Liver (tissue), 9 donors: ENCODE results near the gene RND3. TPM values are rescaled to one million over a fixed set of nuclear protein-coding genes. Genes with fewer than 3 reads are reported as not detected.

Source experiments
- DNase-seq: peaks from one replicate; pipeline ENCODE4 v3.0.0-alpha.2; 2017; ENCODE audit warnings: low spot score
- H3K27ac ChIP-seq, 2 donors: one replicate each; pipeline ENCODE4 v1.7.0; 2013; ENCODE audit warnings: inconsistent platforms in 2 of 2, low read length in 2 of 2, control low read depth in 1 of 2, low read depth in 1 of 2, mild to moderate bottlenecking in 1 of 2
- H3K27me3 ChIP-seq, 4 donors: one replicate each; pipeline versions ENCODE4 v1.6.1 to v1.7.0; 2013; ENCODE audit warnings: low read length in 3 of 4, inconsistent platforms in 1 of 4, mild to moderate bottlenecking in 1 of 4, moderate library complexity in 1 of 4; ENCODE audit not compliant: control insufficient read depth in 4 of 4, insufficient read depth in 4 of 4
- H3K36me3 ChIP-seq, 4 donors: one replicate each; pipeline versions ENCODE4 v1.6.1 to v1.7.0; 2013; ENCODE audit warnings: low read length in 3 of 4, mild to moderate bottlenecking in 3 of 4, low read depth in 1 of 4, moderate library complexity in 1 of 4; ENCODE audit not compliant: control insufficient read depth in 4 of 4, insufficient read depth in 3 of 4
- H3K4me1 ChIP-seq, 4 donors: one replicate each; pipeline versions ENCODE4 v1.6.1 to v1.7.0; 2013; ENCODE audit warnings: low read length in 3 of 4, mild to moderate bottlenecking in 3 of 4, moderate library complexity in 1 of 4; ENCODE audit not compliant: control insufficient read depth in 4 of 4, insufficient read depth in 4 of 4
- H3K4me3 ChIP-seq, 3 donors: one replicate each; pipeline versions ENCODE4 v1.6.1 to v1.7.0; 2013; ENCODE audit warnings: low read length in 3 of 3, control low read depth in 1 of 3, low read depth in 1 of 3, mild to moderate bottlenecking in 1 of 3
- H3K9ac ChIP-seq, 2 donors: one replicate each; pipeline ENCODE4 v1.7.0; 2013; ENCODE audit warnings: low read length in 2 of 2, mild to moderate bottlenecking in 2 of 2, moderate library complexity in 2 of 2, control low read depth in 1 of 2, low read depth in 1 of 2
- H3K9me3 ChIP-seq, 4 donors: one replicate each; pipeline versions ENCODE4 v1.6.1 to v1.7.0; 2013; ENCODE audit warnings: low read length in 3 of 4; ENCODE audit not compliant: control insufficient read depth in 4 of 4
- CTCF ChIP-seq: fragments of 150-350 bp; IDR thresholded peaks from 2 replicates; pipeline ENCODE4 v1.5.1; 2017; ENCODE audit warnings: improper control_type of control experiment, low read depth, low read length; ENCODE audit not compliant: missing input control
- EGR1 ChIP-seq, 2 donors: IDR thresholded peaks; 2 replicates each; pipeline ENCODE4 v1.6.1; 2016 to 2018; ENCODE audit warnings: antibody characterized with exemption in 2 of 2, low read depth in 2 of 2
- FOXA1 ChIP-seq: IDR thresholded peaks from 2 replicates; pipeline ENCODE4 v1.6.1; 2016; ENCODE audit warnings: antibody characterized with exemption
- FOXA2 ChIP-seq: IDR thresholded peaks from 2 replicates; pipeline ENCODE4 v1.6.1; 2016; ENCODE audit warnings: antibody characterized with exemption
- GABPA ChIP-seq, 2 donors: IDR thresholded peaks in 1 of 2; conservative IDR thresholded peaks in 1 of 2; 2 replicates each; pipeline ENCODE4 v1.6.1; 2016; ENCODE audit warnings: antibody characterized with exemption in 2 of 2, mild to moderate bottlenecking in 1 of 2, moderate library complexity in 1 of 2
- HNF4A ChIP-seq, 2 donors: conservative IDR thresholded peaks; 2 replicates each; pipeline ENCODE4 v1.6.1; 2016; ENCODE audit warnings: antibody characterized with exemption in 2 of 2, mild to moderate bottlenecking in 2 of 2
- HNF4G ChIP-seq: IDR thresholded peaks from 2 replicates; pipeline ENCODE4 v1.6.1; 2016; ENCODE audit warnings: antibody characterized with exemption
- JUND ChIP-seq, 2 donors: IDR thresholded peaks; 2 replicates each; pipeline ENCODE4 v1.6.1; 2016; ENCODE audit warnings: antibody characterized with exemption in 2 of 2
- NR2F2 ChIP-seq: IDR thresholded peaks from 2 replicates; pipeline ENCODE4 v1.6.1; 2016; ENCODE audit warnings: antibody characterized with exemption
- RAD21 ChIP-seq, 2 donors: IDR thresholded peaks; 2 replicates each; pipeline ENCODE4 v1.6.1; 2016; ENCODE audit warnings: antibody characterized with exemption in 2 of 2, mild to moderate bottlenecking in 2 of 2
- REST ChIP-seq: IDR thresholded peaks from 2 replicates; pipeline ENCODE4 v1.6.1; 2016; ENCODE audit warnings: antibody characterized with exemption, mild to moderate bottlenecking
- RXRA ChIP-seq, 2 donors: IDR thresholded peaks; 2 replicates each; pipeline ENCODE4 v1.6.1; 2017 to 2018; ENCODE audit warnings: antibody characterized with exemption in 2 of 2, mild to moderate bottlenecking in 1 of 2
- SP1 ChIP-seq: IDR thresholded peaks from 2 replicates; pipeline ENCODE4 v1.6.1; 2018; ENCODE audit warnings: antibody characterized with exemption, mild to moderate bottlenecking
- TAF1 ChIP-seq: conservative IDR thresholded peaks from 2 replicates; pipeline ENCODE4 v1.6.1; 2016; ENCODE audit warnings: antibody characterized with exemption, mild to moderate bottlenecking
- YY1 ChIP-seq: IDR thresholded peaks from 2 replicates; pipeline ENCODE4 v1.6.1; 2016; ENCODE audit warnings: antibody characterized with exemption, mild to moderate bottlenecking
- ZBTB33 ChIP-seq: IDR thresholded peaks from 2 replicates; pipeline ENCODE4 v1.6.1; 2016; ENCODE audit warnings: antibody characterized with exemption
- WGBS: extraction: QIAGEN DNeasy Blood & Tissue Kit; methylation state at CpG from one replicate; pipeline ENCODE4 v1.1.7; 2013; 5-methylcytosine and 5-hydroxymethylcytosine counted together
- polyA plus RNA-seq, 2 donors: library from polyadenylated mRNA; stranded (reverse) in 1 of 2; unstranded in 1 of 2; fragments of 200-250 nt in 1 of 2; fragments of >200 nt in 1 of 2; fragmentation: Nextera tagmentation in 1 of 2; extraction: Ambion mirVana in 1 of 2; gene quantifications; one replicate each; pipeline versions ENCODE4 v1.2.1 to v1.2.3, GENCODE V29; 2013 to 2015
- total RNA-seq, 2 donors: library from RNA; depleted of rRNA; stranded (reverse); fragments of >200 nt; gene quantifications; one replicate each; pipeline ENCODE4 v1.2.3, GENCODE V29; 2014
- donor health status: healthy.
- donor health status: healthy.
- donor health status: healthy.
- donor health status: healthy.
- donor health status: healthy.

The RND3 gene
- total and polyA plus RNA-seq, 4 donors: 14.8 to 30.0 (median 21.6) TPM

- H3K9ac ChIP-seq: no peak overlapping the region
- no peaks in the 10 kb centered on the region for H3K4me1 ChIP-seq
- H3K36me3 ChIP-seq: peaks cover 4 to 27% (median 27%) of the 10 kb centered on the region in 4 donors
- H3K27me3 ChIP-seq: no peaks in the 10 kb centered on the region
- no peak overlapping the region for H3K27ac ChIP-seq
- no peak for TF ChIP-seq TAF1
- TF ChIP-seq FOXA2: no peak
- no peak for TF ChIP-seq HNF4A (conservative IDR thresholded peaks at IDR 0.05)
- no peak overlapping the region for H3K4me3 ChIP-seq
- no peak for DNase-seq
- no peaks in the 10 kb centered on the region for H3K9me3 ChIP-seq
- 94% methylated on average over 4 of the region's 4 CpGs for WGBS
Observed at GRCh38 chr2:150465703-150466569, 21.5 kb downstream of the RND3 start.

DNA sequence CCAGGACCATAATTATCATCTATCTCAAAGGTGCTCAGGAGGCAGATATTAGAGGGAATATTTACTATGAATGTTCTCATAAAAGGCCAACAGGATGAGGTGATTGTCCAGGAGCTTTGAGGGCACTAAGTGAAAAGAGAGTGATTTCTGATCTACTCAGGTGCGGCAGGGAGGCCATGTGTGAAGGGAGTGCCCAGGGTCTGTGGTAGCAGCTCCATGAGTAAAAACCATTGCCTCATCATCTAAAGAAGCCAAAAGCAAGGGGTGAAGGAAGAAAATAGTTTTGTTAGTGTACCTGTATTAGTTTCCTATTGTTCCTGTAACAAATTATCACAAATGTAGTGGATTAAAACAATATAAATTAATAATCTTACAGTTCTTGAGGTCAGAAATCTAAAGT lies 22.5 kb downstream of the RND3 start:
- H3K9ac ChIP-seq: no peak overlapping the region
- 97% methylated on average over 1 of the region's 1 CpG for WGBS

More for the DNA sequence above, 22.5 kb downstream of the RND3 start:
- no peak for TF ChIP-seq GABPA (IDR thresholded peaks at IDR 0.05 in 1 of 2, conservative IDR thresholded peaks at IDR 0.05 in 1 of 2)
- TF ChIP-seq YY1: no peak
- no peak for TF ChIP-seq TAF1
- no peak for TF ChIP-seq FOXA1
- TF ChIP-seq CTCF: no peak
- TF ChIP-seq REST: no peak
- no peak for TF ChIP-seq NR2F2
- no peak for TF ChIP-seq RAD21 (IDR thresholded peaks at IDR 0.05)
- TF ChIP-seq SP1: no peak
- no peak for TF ChIP-seq RXRA (IDR thresholded peaks at IDR 0.05)
- TF ChIP-seq JUND (IDR thresholded peaks at IDR 0.05): no peak
- TF ChIP-seq ZBTB33: no peak
- no peak for TF ChIP-seq HNF4G
- TF ChIP-seq EGR1 (IDR thresholded peaks at IDR 0.05; ENCODE audit: low read depth in 2 of 2): no peak
- no peak overlapping the region for H3K27ac ChIP-seq
- no peaks in the 10 kb centered on the region for H3K9me3 ChIP-seq
- DNase-seq: no peak
- H3K4me1 ChIP-seq: no peaks in the 10 kb centered on the region
- no peaks in the 10 kb centered on the region for H3K27me3 ChIP-seq
- H3K4me3 ChIP-seq: no peak overlapping the region
- H3K36me3 ChIP-seq: peaks cover 0 to 18% (median 17%) of the 10 kb centered on the region in 4 donors
